Natural killer cell (primary cell): ENCODE data around the gene GP2. TPM values are rescaled to one million over a fixed set of nuclear protein-coding genes. Genes with fewer than 3 reads are reported as not detected.

Source experiments
- ATAC-seq, 3 donors: fragments of 150-1000 bp in 2 of 3; fragments of 200-7000 bp in 1 of 3; cut with Tn5 transposase; 1 replicate in 1 of 3; 2 replicates in 2 of 3; pipeline ENCODE4 v1.10.0; 2021; ENCODE audit warnings: mild to moderate bottlenecking in 2 of 3, moderate library complexity in 2 of 3
- DNase-seq, 2 donors: peaks; one replicate each; pipeline versions ENCODE4 v3.0.0 to v3.0.0-alpha.2; 2013 to 2021; ENCODE audit warnings: mixed read lengths in 1 of 2
- H3K27ac ChIP-seq: one replicate; pipeline ENCODE4 v1.5.1; 2013; ENCODE audit warnings: mild to moderate bottlenecking, low read length
- H3K27me3 ChIP-seq: one replicate; pipeline ENCODE4 v1.6.1; 2013; ENCODE audit warnings: low read length; ENCODE audit not compliant: control insufficient read depth, insufficient read depth
- H3K36me3 ChIP-seq: one replicate; pipeline ENCODE4 v1.6.1; 2013; ENCODE audit warnings: low read length; ENCODE audit not compliant: control insufficient read depth, insufficient read depth
- H3K4me1 ChIP-seq: one replicate; pipeline ENCODE4 v1.6.1; 2013; ENCODE audit warnings: low read length; ENCODE audit not compliant: control insufficient read depth, insufficient read depth
- H3K4me3 ChIP-seq: one replicate; pipeline ENCODE4 v1.5.1; 2013; ENCODE audit warnings: low read length
- H3K9me3 ChIP-seq: one replicate; pipeline ENCODE4 v1.6.1; 2013; ENCODE audit warnings: low read length; ENCODE audit not compliant: control insufficient read depth, insufficient read depth
- H3K27ac Mint-ChIP-seq, 2 donors: one replicate each; pipeline ENCODE4 v1.8.0; 2022; ENCODE audit warnings: mild to moderate bottlenecking in 2 of 2, mixed read lengths in 2 of 2, moderate library complexity in 1 of 2
- H3K27me3 Mint-ChIP-seq, 2 donors: one replicate each; pipeline ENCODE4 v1.8.0; 2022; ENCODE audit warnings: low read depth in 2 of 2, mixed read lengths in 2 of 2
- H3K36me3 Mint-ChIP-seq: one replicate; pipeline ENCODE4 v1.8.0; 2022; ENCODE audit warnings: mixed read lengths
- H3K4me1 Mint-ChIP-seq, 2 donors: one replicate each; pipeline ENCODE4 v1.8.0; 2022; ENCODE audit warnings: mixed read lengths in 2 of 2
- H3K4me3 Mint-ChIP-seq: one replicate; pipeline ENCODE4 v1.8.0; 2022; ENCODE audit warnings: mild to moderate bottlenecking, moderate library complexity, mixed read lengths
- H3K9me3 Mint-ChIP-seq, 2 donors: one replicate each; pipeline ENCODE4 v1.8.0; 2022; ENCODE audit warnings: mixed read lengths in 2 of 2
- CTCF ChIP-seq: fragments of 200-600 bp; IDR thresholded peaks from one replicate; pipeline ENCODE4 v1.8.0; 2022; ENCODE audit warnings: antibody characterized with exemption
- WGBS: methylation state at CpG from one replicate; pipeline ENCODE4 v1.1.7; 2013; ENCODE audit warnings: missing lambda C conversion rate; ENCODE audit not compliant: insufficient coverage; 5-methylcytosine and 5-hydroxymethylcytosine counted together
- intact Hi-C: fragments of 100-400 bp; cut with micrococcal nuclease; formaldehyde crosslinking; loops from one replicate; pipeline ENCODE4 v1.14.2; 2022
- total RNA-seq, 4 donors: library from RNA; stranded (reverse); fragments of 120-200 nt in 1 of 4; gene quantifications; one replicate each; pipeline versions ENCODE4 v1.2.3 to v1.2.4, GENCODE V29; 2013 to 2022

GP2 gene
- total RNA-seq, 3 donors from 2014 or later (not counting 1 experiment from before 2014, with no cell fraction given) = not detected

- Mint-ChIP-seq H3K36me3 (no peaks in the 10 kb centered on the region), H3K4me3 (no peak overlapping the region), H3K9me3 (no peaks in the 10 kb centered on the region), H3K4me1 (no peaks in the 10 kb centered on the region), H3K27me3 (peaks cover 6 to 13% of the 10 kb centered on the region in 2 donors), H3K27ac (no peak overlapping the region)
- no peak for ATAC-seq
- H3K27ac ChIP-seq = no peak overlapping the region
- no peaks in the 10 kb centered on the region for H3K4me1 ChIP-seq
- H3K36me3 ChIP-seq = no peaks in the 10 kb centered on the region
- no peaks in the 10 kb centered on the region for H3K9me3 ChIP-seq
- DNase-seq = no peak
- H3K27me3 ChIP-seq = no peaks in the 10 kb centered on the region
- H3K4me3 ChIP-seq = no peak overlapping the region
- TF ChIP-seq CTCF = no peak
- WGBS = 83% methylated on average over 2 of the region's 2 CpGs
- intact Hi-C loops = no loop called here
Measured at GRCh38 chr16:20363191-20363590, 35.9 kb upstream of the GP2 start.

GRCh38 chr16:20359997-20360396 lies 32.7 kb upstream of the GP2 start:
- H3K4me3 ChIP-seq = no peak overlapping the region

GRCh38 chr16:20355114-20355782 lies 27.9 kb upstream of the GP2 start:
- intact Hi-C loops = no loop called here
- Histone ChIP-seq H3K27ac (no peak overlapping the region), H3K4me1 (no peaks in the 10 kb centered on the region), H3K36me3 (no peaks in the 10 kb centered on the region), H3K9me3 (no peaks in the 10 kb centered on the region), H3K4me3 (no peak overlapping the region), H3K27me3 (no peaks in the 10 kb centered on the region)
- no peak overlapping the region for H3K4me3 Mint-ChIP-seq
- H3K9me3 Mint-ChIP-seq = no peaks in the 10 kb centered on the region
- no peaks in the 10 kb centered on the region for H3K4me1 Mint-ChIP-seq
- DNase-seq = no peak
- WGBS = 70% methylated on average over 7 of the region's 7 CpGs
- H3K27ac Mint-ChIP-seq = no peak overlapping the region
- H3K27me3 Mint-ChIP-seq = peaks cover 2 to 26% of the 10 kb centered on the region in 2 donors
- no peak for ATAC-seq
- TF ChIP-seq CTCF = no peak
- no peaks in the 10 kb centered on the region for H3K36me3 Mint-ChIP-seq

More at GRCh38 chr16:20359997-20360396, 32.7 kb upstream of the GP2 start:
- H3K9me3 ChIP-seq = no peaks in the 10 kb centered on the region
- H3K36me3 Mint-ChIP-seq = no peaks in the 10 kb centered on the region
- no peak overlapping the region for H3K4me3 Mint-ChIP-seq
- no peak overlapping the region for H3K27ac Mint-ChIP-seq
- intact Hi-C loops = no loop called here
- ATAC-seq = no peak
- H3K27me3 Mint-ChIP-seq = peaks cover 6 to 23% of the 10 kb centered on the region in 2 donors
- H3K27me3 ChIP-seq = no peaks in the 10 kb centered on the region
- WGBS = 39% methylated on average over 2 of the region's 2 CpGs
- H3K9me3 Mint-ChIP-seq = no peaks in the 10 kb centered on the region
- H3K4me1 ChIP-seq = no peaks in the 10 kb centered on the region
- H3K36me3 ChIP-seq = no peaks in the 10 kb centered on the region
- TF ChIP-seq CTCF = no peak
- no peaks in the 10 kb centered on the region for H3K4me1 Mint-ChIP-seq
- no peak overlapping the region for H3K27ac ChIP-seq
- DNase-seq = no peak

GRCh38 chr16:20353379-20353778 lies 26.1 kb upstream of the GP2 start:
- Mint-ChIP-seq H3K9me3 (no peaks in the 10 kb centered on the region), H3K4me1 (no peaks in the 10 kb centered on the region), H3K27ac (no peak overlapping the region), H3K27me3 (peaks cover 0 to 26% of the 10 kb centered on the region in 2 donors), H3K4me3 (no peak overlapping the region), H3K36me3 (no peaks in the 10 kb centered on the region)
- Histone ChIP-seq H3K27me3 (no peaks in the 10 kb centered on the region), H3K9me3 (no peaks in the 10 kb centered on the region), H3K36me3 (no peaks in the 10 kb centered on the region), H3K4me1 (no peaks in the 10 kb centered on the region), H3K4me3 (no peak overlapping the region), H3K27ac (no peak overlapping the region)
- ATAC-seq (no peak), DNase-seq (no peak)
- TF ChIP-seq CTCF = no peak
- intact Hi-C loops = no loop called here
